B cell (primary cell): ENCODE results near the gene ZFX. TPM values are rescaled to one million over a fixed set of nuclear protein-coding genes. Genes with fewer than 3 reads are reported as not detected.

ENCODE experiments used
- ATAC-seq: fragments of 200-7000 bp; cut with Tn5 transposase; one replicate; pipeline ENCODE4 v1.10.0; 2021; ENCODE audit warnings: low read depth, mild to moderate bottlenecking, moderate number of reproducible peaks, moderate library complexity
- CTCF ChIA-PET: fragments of 350-600 bp; sonication (Branson Sonifier 250); formaldehyde crosslinking; loops from one replicate; lab custom pipeline; 2021; ENCODE audit warnings: antibody characterized with exemption, inconsistent platforms; lab: Charles Lee
- POLR2A ChIA-PET: fragments of 350-600 bp; sonication (Branson Sonifier 250); formaldehyde crosslinking; loops from one replicate; lab custom pipeline; 2021; ENCODE audit warnings: antibody characterized with exemption; lab: Charles Lee
- DNase-seq: peaks from one replicate; pipeline ENCODE4 v3.0.0; 2013
- H2AFZ ChIP-seq: 2 replicates; pipeline ENCODE4 v1.6.1; 2012; ENCODE audit warnings: mild to moderate bottlenecking, low read depth, low read length; ENCODE audit not compliant: insufficient read depth, poor library complexity, severe bottlenecking
- H3K27ac ChIP-seq, 2 donors: 1 replicate in 1 of 2; 2 replicates in 1 of 2; pipeline ENCODE4 v1.5.1; 2012 to 2013; ENCODE audit warnings: low read length in 2 of 2, mild to moderate bottlenecking in 2 of 2, moderate library complexity in 1 of 2
- H3K27me3 ChIP-seq, 4 experiments: fragments of 200-600 bp in 1 of 4; sonication (generic) in 1 of 4; replicated peaks in 1 of 4; 1 replicate in 2 of 4; 2 replicates in 2 of 4; pipeline versions ENCODE4 v1.6.1 to v1.7.0; 2013 to 2016; ENCODE audit warnings: low read length in 3 of 4, mild to moderate bottlenecking in 2 of 4, mixed read lengths in 1 of 4, moderate library complexity in 1 of 4; ENCODE audit not compliant: insufficient read depth in 4 of 4, control insufficient read depth in 3 of 4; ENCODE audit errors: control extremely low read depth in 1 of 4
- H3K36me3 ChIP-seq, 2 experiments: replicated peaks in 1 of 2; 1 replicate in 1 of 2; 2 replicates in 1 of 2; pipeline versions ENCODE4 v1.6.1 to v1.7.1; 2013; ENCODE audit warnings: low read length in 1 of 2; ENCODE audit not compliant: insufficient read depth in 2 of 2, control insufficient read depth in 1 of 2; ENCODE audit errors: control extremely low read depth in 1 of 2, extremely low read depth in 1 of 2
- H3K4me1 ChIP-seq, 2 donors: fragments of 200-600 bp in 1 of 2; sonication (generic) in 1 of 2; 1 replicate in 1 of 2; 2 replicates in 1 of 2; pipeline versions ENCODE4 v1.5.1 to v1.6.1; 2013 to 2017; ENCODE audit warnings: low read length in 2 of 2; ENCODE audit not compliant: control insufficient read depth in 2 of 2, insufficient read depth in 2 of 2
- H3K4me2 ChIP-seq: replicated peaks from 2 replicates; pipeline ENCODE3; 2012; ENCODE audit warnings: mild to moderate bottlenecking, low read depth, low read length; ENCODE audit not compliant: poor library complexity, severe bottlenecking
- H3K4me3 ChIP-seq, 5 experiments: fragments of 200-600 bp in 1 of 5; sonication (generic) in 1 of 5; 1 replicate in 3 of 5; 2 replicates in 2 of 5; pipeline versions ENCODE4 v1.5.1 to v1.7.0; 2011 to 2016; ENCODE audit warnings: low read length in 4 of 5, mild to moderate bottlenecking in 4 of 5, low read depth in 2 of 5, control low read depth in 1 of 5, moderate library complexity in 1 of 5; ENCODE audit not compliant: insufficient read depth in 1 of 5; ENCODE audit errors: control extremely low read depth in 1 of 5, extremely low read depth in 1 of 5
- H3K79me2 ChIP-seq: fragments of 200-600 bp; sonication (generic); one replicate; pipeline ENCODE4 v1.6.0; 2016; ENCODE audit warnings: low read length; ENCODE audit not compliant: control insufficient read depth, insufficient read depth
- H3K9ac ChIP-seq: fragments of 200-600 bp; sonication (generic); 2 replicates; pipeline ENCODE4 v1.6.1; 2017; ENCODE audit warnings: mild to moderate bottlenecking, low read length, moderate library complexity
- H3K9me3 ChIP-seq, 3 donors: one replicate each; pipeline versions ENCODE4 v1.6.1 to v1.7.1; 2013; ENCODE audit warnings: low read length in 2 of 3; ENCODE audit not compliant: control insufficient read depth in 2 of 3, insufficient read depth in 1 of 3; ENCODE audit errors: control extremely low read depth in 1 of 3
- H4K20me1 ChIP-seq: 2 replicates; pipeline ENCODE4 v1.6.0; 2012; ENCODE audit warnings: mild to moderate bottlenecking, low read length; ENCODE audit not compliant: insufficient read depth, control insufficient read depth, poor library complexity, severe bottlenecking
- H3K27ac Mint-ChIP-seq: one replicate; pipeline ENCODE4 v1.8.0; 2021; ENCODE audit warnings: mixed read lengths
- H3K27me3 Mint-ChIP-seq: one replicate; pipeline ENCODE4 v1.8.0; 2021; ENCODE audit warnings: mixed read lengths
- H3K4me1 Mint-ChIP-seq: one replicate; pipeline ENCODE4 v1.8.0; 2021; ENCODE audit warnings: mixed read lengths
- H3K4me3 Mint-ChIP-seq: one replicate; pipeline ENCODE4 v1.8.0; 2021; ENCODE audit warnings: mixed read lengths
- H3K9me3 Mint-ChIP-seq: one replicate; pipeline ENCODE4 v1.8.0; 2022; ENCODE audit warnings: mixed read lengths; ENCODE audit not compliant: insufficient read depth
- EZH2 ChIP-seq: IDR thresholded peaks from 2 replicates; pipeline ENCODE4 v1.6.1; 2012; ENCODE audit warnings: borderline replicate concordance, low read depth, mild to moderate bottlenecking, moderate library complexity, low read length; ENCODE audit not compliant: insufficient read depth, poor library complexity, severe bottlenecking
- WGBS: methylation state at CpG from one replicate; pipeline ENCODE4 v1.1.5; 2013; ENCODE audit warnings: missing lambda C conversion rate; ENCODE audit not compliant: insufficient coverage; 5-methylcytosine and 5-hydroxymethylcytosine counted together
- intact Hi-C: fragments of 100-400 bp; cut with micrococcal nuclease; formaldehyde crosslinking; loops from one replicate; pipeline ENCODE4 v1.10.0; 2022
- polyA plus RNA-seq: library from polyadenylated mRNA; depleted of rRNA; stranded (reverse); fragments of >200 nt; gene quantifications from 2 replicates; pipeline ENCODE4 v1.2.3, GENCODE V29; 2012
- total RNA-seq, 2 donors: library from RNA; stranded (reverse); fragments of 120-200 nt in 1 of 2; gene quantifications; 1 replicate in 1 of 2; 2 replicates in 1 of 2; pipeline versions ENCODE4 v1.2.3 to v1.2.4, GENCODE V29; 2013 to 2022
- TF ChIP-seq, protein P1 (sequence below): fragments of 200-600 bp; IDR thresholded peaks from one replicate; pipeline ENCODE4 v1.8.0; 2022; ENCODE audit warnings: antibody characterized with exemption, mild to moderate bottlenecking

ZFX gene
- total and polyA plus RNA-seq, 2 donors (not counting 1 experiment from before 2014, with no cell fraction given): 31.3 to 81.8 TPM

DNA sequence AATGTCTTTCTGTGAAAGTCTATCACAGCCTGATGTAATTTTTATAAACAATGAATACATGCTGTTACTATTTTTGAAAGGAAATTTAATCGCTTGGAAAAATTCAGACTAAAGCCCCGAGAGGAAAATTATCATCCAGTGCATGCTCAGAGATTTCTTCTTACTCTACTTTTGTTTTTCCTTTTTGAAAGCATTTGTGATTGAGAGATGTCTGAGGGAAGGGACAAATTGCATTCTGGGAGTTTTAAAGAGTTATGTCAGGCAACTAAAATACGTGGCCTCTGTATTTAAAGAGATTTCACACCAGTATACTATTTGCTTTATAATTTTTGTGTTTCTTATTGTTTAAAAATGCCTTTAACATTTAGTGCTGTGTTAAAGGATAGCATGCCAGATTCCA, 1.4 kb upstream of the ZFX start:
- no peaks in the 10 kb centered on the region for H3K27me3 Mint-ChIP-seq
- peaks cover 34 to 49% of the 10 kb centered on the region in 2 donors for H3K4me1 ChIP-seq
- intact Hi-C loops: no loop called here

More for the DNA sequence above, 1.4 kb upstream of the ZFX start:
- no CpG with 5 or more reads among the region's 3 CpGs for WGBS
- Histone ChIP-seq H3K27ac (peak overlapping the region; percentile 90 to 98), H3K4me2 (peak overlapping the region; percentile 93), H3K9me3 (no peaks in the 10 kb centered on the region), H3K27me3 (no peaks in the 10 kb centered on the region), H4K20me1 (peaks cover 20% of the 10 kb centered on the region), H3K9ac (peak overlapping the region; percentile 83), H3K36me3 (peaks cover 0 to 1% of the 10 kb centered on the region in 2 experiments), H3K4me3 (peak overlapping the region in 3 of 5 experiments; percentile 51 to 90 (median 72)), H2AFZ (peak overlapping the region; percentile 82), H3K79me2 (peaks cover 27% of the 10 kb centered on the region)
- Mint-ChIP-seq H3K27ac (peak overlapping the region; percentile 89), H3K4me1 (peaks cover 40% of the 10 kb centered on the region), H3K4me3 (peak overlapping the region; percentile 78), H3K9me3 (no peaks in the 10 kb centered on the region)
- no peak for TF ChIP-seq EZH2
- TF ChIP-seq, protein P1, sequence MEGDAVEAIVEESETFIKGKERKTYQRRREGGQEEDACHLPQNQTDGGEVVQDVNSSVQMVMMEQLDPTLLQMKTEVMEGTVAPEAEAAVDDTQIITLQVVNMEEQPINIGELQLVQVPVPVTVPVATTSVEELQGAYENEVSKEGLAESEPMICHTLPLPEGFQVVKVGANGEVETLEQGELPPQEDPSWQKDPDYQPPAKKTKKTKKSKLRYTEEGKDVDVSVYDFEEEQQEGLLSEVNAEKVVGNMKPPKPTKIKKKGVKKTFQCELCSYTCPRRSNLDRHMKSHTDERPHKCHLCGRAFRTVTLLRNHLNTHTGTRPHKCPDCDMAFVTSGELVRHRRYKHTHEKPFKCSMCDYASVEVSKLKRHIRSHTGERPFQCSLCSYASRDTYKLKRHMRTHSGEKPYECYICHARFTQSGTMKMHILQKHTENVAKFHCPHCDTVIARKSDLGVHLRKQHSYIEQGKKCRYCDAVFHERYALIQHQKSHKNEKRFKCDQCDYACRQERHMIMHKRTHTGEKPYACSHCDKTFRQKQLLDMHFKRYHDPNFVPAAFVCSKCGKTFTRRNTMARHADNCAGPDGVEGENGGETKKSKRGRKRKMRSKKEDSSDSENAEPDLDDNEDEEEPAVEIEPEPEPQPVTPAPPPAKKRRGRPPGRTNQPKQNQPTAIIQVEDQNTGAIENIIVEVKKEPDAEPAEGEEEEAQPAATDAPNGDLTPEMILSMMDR: no peak
- CTCF ChIA-PET: no interaction called here
- no peak for ATAC-seq
- peak; percentile 14 for DNase-seq
- POLR2A ChIA-PET: interaction anchor here (0.6 kb wide), 1 partner anchor 22 kb away, joined by 3 read pairs; no protein-coding TSS in a partner anchor
